Ammon's horn (tissue), 1 donor: ENCODE measurements around the gene TOB1.
"Not testable (repeated sequence)": the region's sequence is repeated elsewhere in the genome, so short reads cannot be mapped to it uniquely, and the experiment has no call there.

Source experiments
- DNase-seq: peaks from one replicate; pipeline ENCODE4 v3.0.0-alpha.2; 2016; ENCODE audit warnings: low spot score

TOB1 gene

DNA sequence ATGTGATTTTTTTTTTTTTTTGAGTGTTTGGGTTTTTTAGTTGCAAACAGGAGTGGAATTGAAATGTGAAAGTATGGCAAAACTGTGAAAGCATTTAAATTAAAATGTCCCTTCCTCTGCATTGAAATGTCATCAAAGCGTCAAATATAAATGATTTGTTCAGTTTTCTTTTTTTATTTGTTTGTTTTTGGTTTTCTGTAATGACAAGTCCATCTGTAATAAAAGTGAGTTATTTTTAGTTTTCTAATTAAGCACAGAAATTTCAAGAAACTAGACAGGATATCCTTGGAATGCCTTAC is 1.9 kb upstream of the TOB1 start:
- DNase-seq: no peak

DNA sequence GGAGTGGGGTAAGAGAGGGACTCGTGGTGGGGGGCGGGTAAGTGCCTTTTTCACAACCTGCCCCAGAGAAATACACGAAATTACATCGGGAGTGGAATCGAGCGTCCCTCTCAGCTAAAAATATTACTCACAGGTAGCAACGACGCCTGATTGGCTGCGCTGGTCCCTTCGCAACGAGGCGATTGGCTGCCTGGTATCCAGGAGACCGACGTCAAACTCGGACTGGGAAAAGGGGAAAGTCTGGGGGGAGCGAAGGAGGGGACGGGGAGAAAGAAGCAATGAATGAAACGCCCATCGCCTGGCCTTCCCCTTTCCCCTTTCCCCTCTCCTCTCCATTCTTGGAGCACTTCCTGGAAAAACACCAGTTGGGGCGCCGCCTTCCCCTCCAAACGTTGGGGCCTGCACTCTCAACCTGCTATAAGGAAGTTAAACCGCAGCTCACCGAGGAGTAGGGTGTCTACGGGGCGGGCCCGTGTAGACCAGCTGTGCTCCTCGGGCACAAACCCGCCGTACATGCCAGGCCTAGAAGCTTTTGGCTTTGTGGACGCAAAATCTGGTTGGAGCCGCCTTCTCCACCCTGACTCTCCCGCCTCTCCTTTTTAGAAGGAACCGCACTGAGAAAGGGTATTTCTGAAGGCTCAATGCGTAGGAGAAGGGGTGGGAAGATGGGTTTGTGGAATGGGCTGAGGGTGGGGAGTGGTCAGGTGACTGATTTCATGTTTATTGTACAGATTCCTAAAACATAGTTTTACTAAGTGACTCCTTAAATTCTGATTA is 1.4 kb upstream of the TOB1 start:
- DNase-seq: peak; percentile 98

DNA sequence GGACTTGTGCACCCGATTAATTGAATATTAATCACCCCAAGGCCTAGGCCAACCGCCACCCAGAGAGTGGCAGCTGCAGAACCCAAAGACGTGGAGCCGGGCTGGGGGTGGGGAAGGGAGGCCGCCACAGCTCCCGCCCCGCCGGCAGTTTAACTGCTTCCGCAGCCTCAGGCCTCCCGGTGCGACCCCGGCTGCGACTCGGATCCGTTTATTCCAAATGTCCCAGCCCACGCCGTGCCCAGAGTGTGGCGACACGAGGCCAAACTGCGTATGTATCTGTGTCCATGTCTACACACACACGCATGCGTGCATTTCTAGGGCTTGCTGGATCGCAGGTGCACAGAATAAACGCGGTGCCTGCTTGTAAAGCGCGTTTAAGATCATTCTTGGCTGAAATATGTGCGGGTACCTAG is 802 bp upstream of the TOB1 start:
- peak; percentile 79 for DNase-seq

DNA sequence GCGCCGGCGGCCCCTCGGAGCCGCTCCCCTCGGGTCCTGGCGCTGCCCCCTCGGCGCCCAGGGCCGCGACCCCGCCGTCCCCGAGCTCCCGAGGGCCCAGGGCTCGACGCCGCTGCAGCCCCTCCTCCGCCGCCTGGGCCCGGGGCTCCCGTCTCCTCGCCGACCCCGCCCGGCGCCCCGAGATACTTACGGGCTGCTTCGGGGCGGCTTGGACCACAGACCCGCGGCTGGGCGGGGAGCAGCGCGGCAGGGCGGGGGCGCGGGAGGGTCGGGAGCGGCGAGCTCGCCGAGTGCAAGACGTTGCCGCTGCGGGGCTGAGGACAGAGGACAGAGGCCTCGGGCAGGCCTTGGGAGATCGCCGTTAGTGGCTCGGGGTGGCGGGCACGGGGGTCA is 290 bp downstream of the TOB1 start:
- DNase-seq: no peak

DNA sequence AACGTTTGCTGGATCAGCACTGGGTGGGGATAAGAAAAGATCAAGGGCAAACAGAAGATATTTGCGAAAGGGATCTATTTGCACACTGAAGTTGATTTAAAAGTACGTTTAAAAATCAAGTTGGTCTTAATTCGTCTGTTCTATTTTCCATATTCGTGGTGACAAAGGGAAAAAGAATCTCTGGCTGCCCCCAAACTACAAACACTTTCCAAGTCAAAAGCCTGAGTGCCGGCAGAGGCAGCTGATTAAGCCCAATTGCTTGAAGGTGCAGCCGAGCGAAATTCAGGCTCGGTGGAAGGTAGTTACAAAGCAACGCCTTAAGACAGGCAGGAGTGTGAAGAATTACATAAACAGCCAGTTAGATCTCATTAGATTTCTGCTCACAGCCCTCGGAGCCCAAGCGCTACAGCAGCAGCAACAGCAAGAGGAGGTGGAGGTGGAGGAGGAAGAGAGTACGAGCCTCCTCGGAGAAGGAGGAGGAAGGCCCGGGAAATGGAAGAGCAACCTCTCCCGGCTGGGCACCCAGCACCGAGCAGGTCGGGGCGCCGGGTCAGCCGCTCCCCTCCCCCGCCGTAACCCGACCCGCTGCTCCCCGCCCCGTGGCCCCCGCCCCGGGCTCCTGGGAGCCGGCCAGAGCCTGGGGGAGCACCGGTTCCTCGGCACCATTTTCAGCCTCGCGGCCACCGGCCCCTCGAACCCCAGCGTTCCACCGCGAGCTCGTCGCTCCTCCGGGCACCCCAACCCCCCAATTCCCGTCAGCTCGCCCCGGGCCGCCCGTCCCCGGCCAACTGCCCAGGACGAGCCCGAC is 890 bp downstream of the TOB1 start:
- peak; percentile 79 for DNase-seq

DNA sequence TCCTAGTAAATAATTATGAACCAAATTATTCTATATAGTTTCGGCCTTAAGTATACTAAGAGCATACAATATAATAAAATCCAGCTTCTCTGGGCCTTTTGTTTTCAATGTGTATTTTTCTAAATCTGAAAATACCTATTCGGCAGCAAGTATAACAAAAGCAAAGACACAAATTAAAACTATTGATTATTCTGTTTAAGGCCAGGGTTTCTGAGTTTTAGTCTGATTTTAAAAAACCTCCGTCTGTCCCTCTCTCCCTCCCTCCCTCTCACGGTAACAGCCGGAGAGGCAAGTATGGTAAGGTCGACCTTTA is 1.5 kb downstream of the TOB1 start:
- no peak for DNase-seq

DNA sequence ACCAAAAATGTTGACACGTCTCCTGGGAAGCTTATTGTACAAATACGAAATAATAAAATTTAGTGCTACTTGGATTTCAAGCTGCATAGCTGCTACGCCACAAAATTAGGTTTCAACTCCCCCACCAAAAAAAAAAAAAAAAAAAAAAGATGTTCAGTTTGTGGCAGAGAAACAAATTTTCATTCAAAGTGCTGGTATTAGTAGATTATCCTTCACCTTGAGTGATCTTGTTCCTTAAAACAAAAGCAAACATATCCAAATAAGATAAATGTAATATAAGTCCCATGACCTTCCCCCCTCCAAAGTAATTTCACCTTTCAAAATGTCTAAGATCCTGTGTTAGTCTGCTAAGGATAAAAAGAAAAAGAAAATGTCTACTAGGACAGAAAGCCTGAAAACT is 2.2 kb downstream of the TOB1 start:
- DNase-seq: no peak

DNA sequence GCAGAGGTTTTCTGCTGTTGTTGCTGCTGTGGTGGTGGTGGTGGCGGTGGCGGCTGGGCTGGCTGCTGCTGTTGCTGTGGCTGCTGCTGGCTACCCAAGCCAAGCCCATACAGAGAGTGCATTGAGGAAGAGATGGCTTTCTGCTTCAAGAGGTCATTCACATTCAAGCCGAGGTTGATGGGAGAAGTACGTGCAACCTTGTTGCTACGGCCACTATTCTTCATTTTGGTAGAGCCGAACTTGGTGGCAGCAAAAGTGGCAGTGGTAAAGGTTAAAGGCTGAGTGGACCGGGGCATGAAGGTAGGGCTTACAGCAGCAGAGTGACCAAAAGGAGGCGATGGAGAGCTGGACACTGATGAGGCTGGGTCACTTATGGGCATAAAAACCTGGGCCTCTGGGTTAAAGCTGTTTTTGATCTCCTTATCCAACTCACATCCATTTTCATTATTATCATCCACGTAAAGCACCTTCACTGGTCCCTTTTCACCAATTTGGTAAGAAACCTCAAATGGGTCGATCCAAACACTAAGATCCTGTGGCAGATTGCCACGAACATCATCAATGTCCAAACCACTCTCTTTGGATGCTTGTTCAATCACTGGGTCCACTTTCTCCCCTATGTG is 2.8 kb downstream of the TOB1 start:
- peak; percentile 86 for DNase-seq

DNA sequence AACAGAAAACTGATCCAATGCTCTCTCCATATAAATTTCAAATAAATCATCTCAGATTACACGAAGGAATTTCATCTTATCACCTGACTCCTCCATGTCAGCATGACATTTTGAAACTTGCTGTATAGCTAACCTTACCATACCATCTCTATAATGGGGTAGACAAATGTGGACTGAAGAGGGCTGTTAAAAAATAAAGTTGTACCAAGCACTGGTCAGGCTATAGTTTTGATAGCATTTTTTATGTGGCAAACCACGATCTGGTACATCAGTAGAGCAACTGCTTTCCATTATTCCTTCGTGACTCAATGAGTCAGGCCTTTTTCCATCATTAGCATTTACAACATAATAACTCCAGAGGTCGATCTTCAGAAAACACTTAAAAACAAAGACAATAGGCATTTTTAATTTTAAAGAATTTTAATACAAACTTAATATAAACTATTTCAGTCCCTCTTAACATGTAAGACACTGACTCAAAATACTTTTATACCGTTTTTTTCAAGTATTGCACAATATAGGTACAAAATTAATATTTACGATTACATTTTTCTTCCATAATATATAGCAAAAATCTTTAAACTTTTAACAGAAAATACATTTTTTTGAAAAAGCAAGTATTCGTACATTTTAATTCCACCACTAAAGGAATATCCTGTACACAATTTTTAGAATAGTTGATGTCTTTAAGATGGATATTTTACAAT is 4.2 kb downstream of the TOB1 start:
- DNase-seq: no peak

DNA sequence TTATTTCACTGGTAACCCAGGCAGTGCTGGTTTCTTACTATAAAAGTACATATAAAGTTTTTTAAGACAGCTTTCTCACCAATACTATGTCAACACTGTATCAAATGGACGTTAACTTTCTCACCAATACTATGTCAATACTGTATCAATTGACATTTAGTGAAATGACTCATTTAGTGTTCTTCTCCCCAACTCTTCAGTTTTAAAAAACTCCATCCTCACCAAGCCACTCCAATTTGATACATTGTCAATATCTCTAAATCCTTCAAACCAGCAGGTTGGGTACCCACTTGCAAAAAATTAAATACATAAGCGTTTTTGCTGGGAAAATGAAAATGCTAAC is 4.8 kb downstream of the TOB1 start:
- no peak for DNase-seq

DNA sequence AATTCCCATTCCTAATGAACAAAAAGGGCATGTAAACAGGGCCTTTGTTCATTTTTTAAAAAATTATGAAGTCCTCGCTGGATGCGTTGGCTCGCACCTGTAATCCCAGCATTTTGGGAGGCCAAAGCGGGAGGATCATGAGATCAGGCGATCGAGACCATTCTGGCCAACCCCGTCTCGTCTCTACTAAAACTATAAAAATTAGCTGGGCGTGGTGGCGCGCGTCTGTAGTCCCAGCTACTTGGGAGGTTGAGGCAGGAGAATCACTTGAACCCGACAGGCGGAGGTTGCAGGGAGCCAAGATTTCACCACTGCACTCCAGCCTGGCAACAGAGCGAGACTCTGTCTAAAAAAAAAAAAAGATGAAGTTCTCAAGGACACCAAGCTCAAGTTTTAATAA is 6.4 kb downstream of the TOB1 start:
- DNase-seq: not testable (repeated sequence)

DNA sequence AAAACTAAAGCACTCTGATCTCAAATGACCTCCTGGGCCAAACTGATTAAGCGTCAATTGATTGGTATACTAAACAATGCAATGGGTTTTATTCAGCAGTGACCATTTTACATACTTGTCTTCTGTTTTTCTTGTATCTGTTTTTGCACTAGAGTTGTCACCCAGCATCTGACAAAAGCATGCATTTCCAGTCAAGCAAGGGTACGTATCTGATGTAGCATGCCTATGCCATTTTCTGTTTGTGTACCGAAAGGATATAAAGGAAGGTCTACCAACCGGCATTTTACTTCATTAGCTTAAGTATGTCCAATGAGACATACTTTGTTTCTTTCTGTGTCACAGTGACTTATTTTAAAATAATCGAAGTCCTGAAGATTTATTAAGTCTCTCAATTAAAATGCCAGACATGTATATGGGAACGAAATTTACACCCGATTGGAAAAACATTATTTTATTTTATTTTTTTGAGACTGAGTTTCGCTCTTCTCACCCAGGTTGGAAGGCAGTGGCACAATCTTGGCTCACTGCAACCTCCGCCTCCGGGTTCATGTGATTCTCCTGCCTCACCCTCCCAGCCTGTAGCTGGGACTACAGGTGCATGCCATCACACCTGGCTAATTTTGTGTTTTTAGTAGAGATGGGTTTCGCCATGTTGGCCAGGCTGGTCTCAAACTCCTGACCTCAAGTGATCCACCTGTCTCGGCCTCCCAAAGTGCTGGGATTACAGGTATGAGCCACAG is 7.5 kb downstream of the TOB1 start:
- no peak for DNase-seq

DNA sequence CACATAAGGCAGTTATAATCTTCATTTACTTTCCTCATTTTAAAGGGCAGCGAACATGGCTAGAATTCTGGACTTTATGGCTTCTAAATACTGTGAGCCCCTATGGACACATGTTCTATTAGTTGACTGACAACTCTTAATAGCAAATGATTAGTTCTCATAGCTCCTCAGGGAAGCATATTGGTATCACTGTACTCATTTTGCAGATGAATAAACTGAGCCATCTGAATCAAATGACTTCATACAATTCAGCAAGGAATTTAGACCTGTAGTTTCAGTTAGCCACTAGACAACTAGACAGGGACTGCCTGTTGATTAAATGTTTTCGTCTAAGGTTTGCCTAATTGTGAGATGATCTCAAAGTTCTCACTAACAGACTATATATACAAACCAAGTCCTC is 9.7 kb downstream of the TOB1 start:
- DNase-seq: no peak

DNA sequence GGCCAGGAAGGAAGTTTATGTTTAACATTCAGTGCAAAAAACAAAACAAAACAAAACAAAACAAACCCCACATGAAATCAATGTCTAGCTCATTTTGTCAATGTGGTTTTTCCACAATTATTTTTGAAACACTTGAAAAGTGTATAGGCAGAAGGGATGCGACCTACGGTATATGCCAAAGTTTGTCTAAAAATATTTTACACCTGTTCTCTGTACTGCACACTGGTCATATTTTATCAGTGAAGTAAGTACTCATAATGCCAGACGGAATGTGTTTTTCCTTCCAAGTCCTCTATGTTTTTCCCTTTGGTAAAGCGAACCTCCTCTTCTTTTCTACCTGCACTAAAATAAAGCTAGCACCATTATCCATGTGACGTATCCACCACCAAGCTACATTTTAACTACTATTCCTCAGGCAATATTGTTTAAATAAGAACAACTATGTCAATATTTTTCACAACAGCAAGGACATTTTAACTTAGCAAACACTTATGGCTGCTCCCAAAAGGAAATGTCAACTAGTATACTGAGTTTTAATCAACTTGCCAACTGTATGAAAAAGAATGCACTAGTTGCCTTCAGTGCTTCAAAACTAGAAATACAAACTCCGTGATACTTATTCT is 10.3 kb downstream of the TOB1 start:
- DNase-seq: no peak

DNA sequence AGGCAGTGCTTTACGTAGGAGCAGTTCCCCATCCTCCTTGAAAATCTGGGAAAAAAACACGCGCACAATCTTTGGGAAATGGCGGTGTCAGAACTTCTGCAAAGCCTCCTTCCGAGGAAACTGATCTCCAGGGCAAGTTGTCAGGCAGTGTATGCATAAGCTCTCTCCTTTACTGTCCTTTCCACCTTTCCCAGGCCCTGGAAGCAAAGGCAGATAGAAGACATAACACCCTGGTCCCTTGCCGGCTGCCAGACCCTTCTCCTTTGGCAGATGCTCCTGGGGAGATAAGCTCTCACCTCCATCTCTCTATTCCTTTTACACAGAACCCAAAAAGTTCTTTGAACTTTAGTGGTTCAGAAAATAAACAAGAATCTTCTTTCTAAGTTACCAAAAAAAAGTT is 12.4 kb downstream of the TOB1 start:
- no peak for DNase-seq

DNA sequence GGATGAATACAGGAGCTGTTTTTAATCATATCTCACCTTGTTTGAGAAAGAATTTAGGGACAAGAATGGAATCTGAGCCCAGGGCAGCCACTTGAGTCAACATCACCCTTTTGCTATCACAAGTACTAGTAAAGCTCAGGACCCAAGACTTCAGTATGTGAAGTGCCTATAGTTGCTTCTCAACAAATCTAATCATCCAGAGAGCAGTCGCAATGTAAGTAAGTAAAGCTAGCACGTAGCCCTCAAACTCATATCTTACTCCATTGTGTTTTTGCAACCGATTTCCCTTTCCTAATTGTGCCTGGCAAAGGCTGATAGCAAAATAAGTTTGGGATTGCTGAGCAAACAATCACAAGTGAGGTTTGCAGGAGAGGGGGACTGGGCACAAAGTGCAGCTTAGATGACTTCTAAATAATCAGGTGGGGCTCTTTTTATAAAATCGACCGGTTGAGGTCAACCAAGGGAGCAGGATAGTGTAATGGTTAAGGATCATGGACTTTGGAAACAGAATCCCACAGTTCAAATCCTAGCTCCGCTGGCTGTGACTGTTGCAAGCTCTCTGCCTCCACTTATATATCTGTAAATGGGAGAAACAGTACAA is 13.0 kb downstream of the TOB1 start:
- DNase-seq: no peak

DNA sequence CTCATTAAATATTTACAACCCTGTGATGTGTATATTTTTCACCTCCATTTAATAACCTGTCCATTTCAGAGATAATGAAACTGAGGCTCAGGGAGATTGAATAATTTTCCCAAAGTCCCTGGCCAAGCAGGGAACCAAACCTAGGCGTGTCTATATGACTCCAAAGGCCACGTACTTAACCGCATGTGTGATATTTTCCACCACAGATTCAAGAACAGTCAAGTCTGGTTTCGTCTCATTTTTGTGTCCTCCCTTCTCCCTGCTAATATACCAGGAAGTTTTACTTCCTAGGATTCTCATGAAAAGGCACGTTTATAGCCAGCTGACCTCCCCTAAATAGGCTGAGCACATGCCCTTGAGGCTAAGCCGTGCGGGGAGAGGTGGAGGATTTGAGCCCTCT is 15.5 kb downstream of the TOB1 start:
- DNase-seq: no peak

DNA sequence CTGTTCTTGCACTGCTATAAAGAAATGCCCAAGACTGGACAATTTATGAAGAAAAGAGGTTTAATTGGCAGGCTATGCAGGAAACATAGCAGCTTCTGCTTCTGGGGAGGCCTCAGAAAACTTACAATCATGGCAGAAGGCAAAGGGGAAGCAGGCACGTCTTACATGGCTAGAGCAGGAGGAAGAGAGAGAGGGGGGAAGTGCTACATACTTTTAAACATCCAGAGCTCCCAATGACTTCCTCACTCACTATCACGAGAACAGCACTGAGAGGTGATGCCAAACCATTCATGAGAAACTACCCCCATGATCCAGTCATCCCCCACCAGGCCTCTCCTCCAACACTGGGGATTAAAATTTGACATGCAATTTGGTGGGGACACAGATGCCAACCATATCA is 17.4 kb downstream of the TOB1 start:
- no peak for DNase-seq

DNA sequence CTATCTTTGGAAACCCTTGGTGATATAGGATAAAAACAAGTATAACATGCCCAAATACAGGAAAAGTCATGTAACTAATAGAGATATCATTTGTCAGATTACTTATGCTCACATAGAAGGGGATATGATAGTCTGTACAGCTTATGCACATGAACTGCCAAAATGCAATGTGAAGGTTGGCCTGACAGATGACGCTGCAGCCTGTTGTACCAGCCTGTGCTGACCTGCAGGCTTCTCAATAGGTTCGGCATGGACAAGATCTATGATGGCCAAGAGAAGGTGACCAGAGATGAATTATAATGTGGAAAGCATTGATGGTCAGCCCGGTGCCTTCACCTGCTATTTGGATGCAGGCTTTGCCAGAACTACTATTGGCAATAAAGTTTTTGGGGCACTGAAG is 18.1 kb downstream of the TOB1 start:
- DNase-seq: no peak

DNA sequence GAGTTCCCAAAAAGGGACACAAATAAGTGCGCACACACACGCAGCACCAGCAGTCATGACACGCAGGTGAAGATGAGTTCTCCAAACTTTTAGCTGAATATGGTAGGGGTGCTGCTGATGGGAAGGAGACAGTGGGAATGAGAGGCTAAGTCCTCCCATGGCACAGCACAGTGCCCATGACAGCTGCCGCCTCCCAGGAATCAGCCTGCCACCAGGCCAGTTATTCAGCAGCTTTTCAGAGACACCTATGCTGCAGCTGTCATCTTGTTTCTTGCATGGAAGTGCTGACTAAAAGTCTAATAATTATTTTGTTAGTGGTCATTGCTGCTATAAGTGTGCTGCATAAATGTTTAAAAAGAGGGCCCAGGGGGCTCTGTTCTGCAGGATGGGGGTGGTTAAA is 18.6 kb downstream of the TOB1 start:
- DNase-seq: no peak
